RWPE2 (cell line): ENCODE data around the gene SIX3.

Source experiments
- ATAC-seq: fragments of 200-7000 bp; cut with Tn5 transposase; 3 replicates; pipeline ENCODE4 v1.9.1; 2021; ENCODE audit warnings: low read depth
- DNase-seq: peaks from one replicate; pipeline ENCODE4 v3.0.0-alpha.2; 2020; ENCODE audit warnings: low spot score
- H3K27ac ChIP-seq: fragments of 450-650 bp; 2 replicates; pipeline ENCODE4 v1.5.1; 2017; ENCODE audit warnings: mild to moderate bottlenecking; ENCODE audit not compliant: poor library complexity, severe bottlenecking
- H3K27me3 ChIP-seq: fragments of 250-450 bp; sonication (Bioruptor Pico); 2 replicates; pipeline ENCODE4 v1.5.1; 2021; ENCODE audit warnings: mild to moderate bottlenecking, moderate library complexity; ENCODE audit not compliant: insufficient read depth, poor library complexity, severe bottlenecking
- H3K36me3 ChIP-seq: fragments of 250-450 bp; sonication (Bioruptor Pico); 2 replicates; pipeline ENCODE4 v1.5.1; 2020; ENCODE audit warnings: low read depth, mild to moderate bottlenecking, moderate library complexity
- H3K4me1 ChIP-seq: fragments of 250-450 bp; sonication (Bioruptor Pico); 2 replicates; pipeline ENCODE4 v1.5.1; 2021; ENCODE audit warnings: mild to moderate bottlenecking, moderate library complexity; ENCODE audit not compliant: insufficient read depth, poor library complexity, severe bottlenecking
- H3K4me3 ChIP-seq: fragments of 250-450 bp; sonication (Bioruptor Pico); 2 replicates; pipeline ENCODE4 v1.5.1; 2021; ENCODE audit warnings: mild to moderate bottlenecking, moderate library complexity; ENCODE audit not compliant: severe bottlenecking
- H3K9me3 ChIP-seq: fragments of 250-450 bp; sonication (Bioruptor Pico); 2 replicates; pipeline ENCODE4 v1.5.1; 2021; ENCODE audit warnings: mild to moderate bottlenecking, moderate library complexity; ENCODE audit not compliant: severe bottlenecking
- TF ChIP-seq, protein P1 (sequence below): fragments of 450-650 bp; IDR thresholded peaks from one replicate; pipeline ENCODE4 v1.5.1; 2017; ENCODE audit warnings: mild to moderate bottlenecking, moderate library complexity; ENCODE audit not compliant: poor library complexity, severe bottlenecking

Gene SIX3

GRCh38 chr2:44980751-44981713, 39.5 kb downstream of the SIX3 start:
- Histone ChIP-seq H3K36me3 (no peaks in the 10 kb centered on the region), H3K4me1 (no peaks in the 10 kb centered on the region), H3K9me3 (no peaks in the 10 kb centered on the region), H3K27ac (no peak overlapping the region), H3K27me3 (no peaks in the 10 kb centered on the region), H3K4me3 (no peak overlapping the region)
- TF ChIP-seq, protein P1, sequence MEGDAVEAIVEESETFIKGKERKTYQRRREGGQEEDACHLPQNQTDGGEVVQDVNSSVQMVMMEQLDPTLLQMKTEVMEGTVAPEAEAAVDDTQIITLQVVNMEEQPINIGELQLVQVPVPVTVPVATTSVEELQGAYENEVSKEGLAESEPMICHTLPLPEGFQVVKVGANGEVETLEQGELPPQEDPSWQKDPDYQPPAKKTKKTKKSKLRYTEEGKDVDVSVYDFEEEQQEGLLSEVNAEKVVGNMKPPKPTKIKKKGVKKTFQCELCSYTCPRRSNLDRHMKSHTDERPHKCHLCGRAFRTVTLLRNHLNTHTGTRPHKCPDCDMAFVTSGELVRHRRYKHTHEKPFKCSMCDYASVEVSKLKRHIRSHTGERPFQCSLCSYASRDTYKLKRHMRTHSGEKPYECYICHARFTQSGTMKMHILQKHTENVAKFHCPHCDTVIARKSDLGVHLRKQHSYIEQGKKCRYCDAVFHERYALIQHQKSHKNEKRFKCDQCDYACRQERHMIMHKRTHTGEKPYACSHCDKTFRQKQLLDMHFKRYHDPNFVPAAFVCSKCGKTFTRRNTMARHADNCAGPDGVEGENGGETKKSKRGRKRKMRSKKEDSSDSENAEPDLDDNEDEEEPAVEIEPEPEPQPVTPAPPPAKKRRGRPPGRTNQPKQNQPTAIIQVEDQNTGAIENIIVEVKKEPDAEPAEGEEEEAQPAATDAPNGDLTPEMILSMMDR, result no peak
- no peak for ATAC-seq
- DNase-seq, result no peak

- H3K9me3 ChIP-seq, result no peaks in the 10 kb centered on the region
- ATAC-seq, result peak; percentile 84
- H3K4me1 ChIP-seq, result no peaks in the 10 kb centered on the region
Observed at GRCh38 chr2:44981714-44982108, 40.2 kb downstream of the SIX3 start.

DNA sequence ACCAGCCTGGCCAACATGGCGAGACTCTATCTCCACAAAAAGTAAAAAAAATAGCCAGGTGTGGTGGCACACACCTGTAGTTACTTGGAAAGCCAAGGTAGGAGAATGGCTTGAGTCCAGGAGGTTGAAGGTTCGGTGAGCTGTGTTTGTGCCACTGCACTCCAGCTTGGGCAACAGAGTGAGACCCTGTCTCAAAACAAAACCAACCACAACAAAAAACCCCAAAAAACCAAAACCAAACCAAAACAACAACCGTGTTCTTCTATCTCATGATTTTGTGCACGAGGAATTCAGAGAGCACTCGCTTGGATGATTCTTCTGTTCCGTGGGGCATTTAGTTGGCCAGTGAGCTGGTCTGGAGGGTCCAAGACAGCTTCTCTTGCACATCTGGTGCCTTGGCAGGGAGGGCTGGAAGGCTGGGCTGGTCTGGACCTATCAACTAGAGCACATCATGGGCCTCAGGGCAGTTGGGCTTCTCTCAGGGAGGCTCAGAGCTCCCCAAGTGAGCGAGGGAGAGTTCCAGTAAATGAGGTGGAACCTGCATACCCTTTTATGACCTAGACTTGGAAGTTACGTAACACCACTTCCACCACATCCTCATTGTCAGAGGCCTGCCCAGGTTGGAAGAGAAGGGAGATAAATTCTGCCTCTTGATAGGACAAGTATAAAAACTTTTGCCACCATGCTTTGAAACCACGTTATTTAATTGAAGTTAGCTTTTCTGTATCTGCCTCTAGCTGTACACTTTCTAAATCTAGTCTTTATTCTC, 42.5 kb downstream of the SIX3 start:
- TF ChIP-seq, protein P1, result no peak
- Histone ChIP-seq H3K36me3 (no peaks in the 10 kb centered on the region), H3K27ac (no peak overlapping the region), H3K9me3 (peaks cover 2% of the 10 kb centered on the region), H3K4me3 (no peak overlapping the region), H3K27me3 (no peaks in the 10 kb centered on the region), H3K4me1 (no peaks in the 10 kb centered on the region)
- DNase-seq (no peak), ATAC-seq (no peak)

More at GRCh38 chr2:44981714-44982108, 40.2 kb downstream of the SIX3 start:
- no peak for DNase-seq
- TF ChIP-seq, protein P1, result peak; percentile 87
- H3K36me3 ChIP-seq, result no peaks in the 10 kb centered on the region
- no peaks in the 10 kb centered on the region for H3K27me3 ChIP-seq
- no peak overlapping the region for H3K4me3 ChIP-seq
- H3K27ac ChIP-seq, result no peak overlapping the region

- ATAC-seq (no peak), DNase-seq (no peak)
- Histone ChIP-seq H3K4me1 (no peaks in the 10 kb centered on the region), H3K36me3 (no peaks in the 10 kb centered on the region), H3K27me3 (peaks cover 12% of the 10 kb centered on the region), H3K27ac (no peak overlapping the region), H3K9me3 (peaks cover 6% of the 10 kb centered on the region), H3K4me3 (no peak overlapping the region)
- TF ChIP-seq, protein P1, result no peak
Observed at GRCh38 chr2:44989176-44989575, 47.7 kb downstream of the SIX3 start.
